H9 (cell line): ENCODE data around the gene RALGAPA2. TPM values are rescaled to one million over a fixed set of nuclear protein-coding genes. Genes with fewer than 3 reads are reported as not detected.

Source experiments
- DNase-seq: peaks from one replicate; pipeline ENCODE4 v3.0.0-alpha.2; 2017
- H2AFZ ChIP-seq: one replicate; pipeline ENCODE4 v1.6.1; 2013; ENCODE audit warnings: mild to moderate bottlenecking, low read length, control low read depth, moderate library complexity
- H2AK5ac ChIP-seq: 2 replicates; pipeline ENCODE4 v1.6.1; 2013; ENCODE audit warnings: low read length, control low read depth, mixed read lengths; ENCODE audit not compliant: insufficient read length
- H2BK120ac ChIP-seq: one replicate; pipeline ENCODE4 v1.6.1; 2013; ENCODE audit warnings: low read depth, mild to moderate bottlenecking, low read length, control low read depth, inconsistent platforms; ENCODE audit not compliant: poor library complexity, severe bottlenecking
- H2BK12ac ChIP-seq: 2 replicates; pipeline ENCODE4 v1.6.1; 2013; ENCODE audit warnings: low read length, control low read depth, mixed read lengths, low read depth; ENCODE audit not compliant: insufficient read length
- H2BK15ac ChIP-seq: 2 replicates; pipeline ENCODE4 v1.6.1; 2013; ENCODE audit warnings: low read depth, low read length, control low read depth
- H2BK20ac ChIP-seq: one replicate; pipeline ENCODE4 v1.6.1; 2013; ENCODE audit warnings: low read depth, mild to moderate bottlenecking, low read length, control low read depth, inconsistent platforms; ENCODE audit not compliant: poor library complexity, severe bottlenecking
- H2BK5ac ChIP-seq: 2 replicates; pipeline ENCODE4 v1.6.1; 2013; ENCODE audit warnings: low read length, control low read depth, mixed read lengths; ENCODE audit not compliant: insufficient read length
- H3K14ac ChIP-seq: 2 replicates; pipeline ENCODE4 v1.6.1; 2013; ENCODE audit warnings: low read length, control low read depth; ENCODE audit not compliant: insufficient read depth
- H3K18ac ChIP-seq: 2 replicates; pipeline ENCODE4 v1.6.1; 2013; ENCODE audit warnings: low read depth, mild to moderate bottlenecking, mixed read lengths, low read length, control low read depth; ENCODE audit not compliant: insufficient read length
- H3K23ac ChIP-seq: 2 replicates; pipeline ENCODE4 v1.6.1; 2013; ENCODE audit warnings: low read length, control low read depth, mixed read lengths, low read depth; ENCODE audit not compliant: insufficient read length
- H3K23me2 ChIP-seq: 2 replicates; pipeline ENCODE4 v1.6.1; 2013; ENCODE audit warnings: low read depth, mild to moderate bottlenecking, mixed read lengths, low read length, control low read depth; ENCODE audit not compliant: insufficient read length, poor library complexity, severe bottlenecking
- H3K27ac ChIP-seq: 2 replicates; pipeline ENCODE4 v1.5.1; 2013; ENCODE audit warnings: low read length, control low read depth, mixed read lengths, low read depth; ENCODE audit not compliant: insufficient read length
- H3K27me3 ChIP-seq: 2 replicates; pipeline ENCODE4 v1.6.1; 2013; ENCODE audit warnings: low read length, control low read depth, inconsistent platforms; ENCODE audit not compliant: insufficient read depth
- H3K4ac ChIP-seq: 2 replicates; pipeline ENCODE4 v1.6.1; 2013; ENCODE audit warnings: low read depth, mild to moderate bottlenecking, control low read depth, inconsistent platforms, low read length, moderate library complexity
- H3K4me1 ChIP-seq: 2 replicates; pipeline ENCODE4 v1.6.1; 2013; ENCODE audit warnings: low read length, control low read depth, inconsistent platforms; ENCODE audit not compliant: insufficient read depth
- H3K4me2 ChIP-seq: 2 replicates; pipeline ENCODE4 v1.6.1; 2013; ENCODE audit warnings: low read length, control low read depth, mixed read lengths; ENCODE audit not compliant: insufficient read length, insufficient read depth
- H3K56ac ChIP-seq: 2 replicates; pipeline ENCODE4 v1.6.1; 2013; ENCODE audit warnings: low read depth, mild to moderate bottlenecking, mixed read lengths, low read length, control low read depth; ENCODE audit not compliant: insufficient read length
- H3K79me1 ChIP-seq: 2 replicates; pipeline ENCODE4 v1.6.1; 2013; ENCODE audit warnings: low read depth, mild to moderate bottlenecking, moderate library complexity, low read length, control low read depth, inconsistent platforms; ENCODE audit not compliant: insufficient read depth, poor library complexity, severe bottlenecking
- H3K79me2 ChIP-seq: 2 replicates; pipeline ENCODE4 v1.6.1; 2013; ENCODE audit warnings: low read length, control low read depth, inconsistent platforms; ENCODE audit not compliant: insufficient read depth
- H3K9ac ChIP-seq: 2 replicates; pipeline ENCODE4 v1.6.1; 2013; ENCODE audit warnings: low read length, control low read depth, mixed read lengths; ENCODE audit not compliant: insufficient read length; ENCODE audit errors: extremely low read depth
- H3K9me3 ChIP-seq: one replicate; pipeline ENCODE4 v1.6.1; 2013; ENCODE audit warnings: low read depth, low read length, inconsistent platforms; ENCODE audit not compliant: control insufficient read depth
- H3T11ph ChIP-seq: one replicate; pipeline ENCODE4 v1.6.1; 2013; ENCODE audit warnings: mild to moderate bottlenecking, low read length, control low read depth, inconsistent platforms
- H4K20me1 ChIP-seq: one replicate; pipeline ENCODE4 v1.6.1; 2013; ENCODE audit not compliant: control insufficient read depth, insufficient read length, insufficient read depth
- H4K5ac ChIP-seq: 2 replicates; pipeline ENCODE4 v1.6.1; 2013; ENCODE audit warnings: low read depth, mild to moderate bottlenecking, mixed read lengths, low read length, control low read depth; ENCODE audit not compliant: insufficient read length
- H4K8ac ChIP-seq: replicated peaks from 2 replicates; pipeline ENCODE4 v1.6.1; 2013; ENCODE audit warnings: low read length, control low read depth, mixed read lengths, low read depth; ENCODE audit not compliant: insufficient read length
- H4K91ac ChIP-seq: 2 replicates; pipeline ENCODE4 v1.6.1; 2013; ENCODE audit warnings: low read depth, mild to moderate bottlenecking, moderate library complexity, mixed read lengths, low read length, control low read depth; ENCODE audit not compliant: insufficient read length
- H3K27ac Mint-ChIP-seq, 3 experiments: 2 replicates in 2 of 3; 3 replicates in 1 of 3; pipeline ENCODE4 v1.8.0; 2020 to 2021; ENCODE audit warnings: mixed read lengths in 3 of 3, mild to moderate bottlenecking in 1 of 3, moderate library complexity in 1 of 3
- H3K27me3 Mint-ChIP-seq: 2 replicates; pipeline ENCODE4 v1.8.0; 2021; ENCODE audit warnings: low read depth, mild to moderate bottlenecking, moderate library complexity, mixed read lengths
- H3K36me3 Mint-ChIP-seq, 3 experiments: 2 replicates in 2 of 3; 3 replicates in 1 of 3; pipeline ENCODE4 v1.8.0; 2020 to 2021; ENCODE audit warnings: low read depth in 3 of 3, mixed read lengths in 3 of 3; ENCODE audit not compliant: insufficient read depth in 1 of 3
- H3K4me1 Mint-ChIP-seq, 2 experiments: 2 replicates each; pipeline ENCODE4 v1.8.0; 2020; ENCODE audit warnings: mixed read lengths in 2 of 2
- H3K4me3 Mint-ChIP-seq, 2 experiments: 2 replicates in 1 of 2; 3 replicates in 1 of 2; pipeline ENCODE4 v1.8.0; 2020 to 2021; ENCODE audit warnings: mild to moderate bottlenecking in 2 of 2, mixed read lengths in 2 of 2, moderate library complexity in 1 of 2
- H3K9me3 Mint-ChIP-seq, 2 experiments: 2 replicates in 1 of 2; 3 replicates in 1 of 2; pipeline ENCODE4 v1.8.0; 2020; ENCODE audit warnings: mild to moderate bottlenecking in 2 of 2, mixed read lengths in 2 of 2, moderate library complexity in 1 of 2
- WGBS: extraction: QIAGEN DNeasy Blood & Tissue Kit; methylation state at CpG from one replicate; pipeline ENCODE4 v1.1.7; 2013; ENCODE audit warnings: missing lambda C conversion rate, low lambda C conversion rate, mixed read lengths; ENCODE audit not compliant: insufficient read length; ENCODE audit errors: extremely low coverage; 5-methylcytosine and 5-hydroxymethylcytosine counted together
- total RNA-seq: library from RNA; stranded (reverse); gene quantifications from 2 replicates; pipeline ENCODE4 v1.2.1, GENCODE V29; 2021
- TF ChIP-seq, protein P1 (sequence below): fragments of 200-600 bp; sonication (generic); conservative IDR thresholded peaks from 3 replicates; pipeline ENCODE4 v1.8.0; 2021; ENCODE audit warnings: antibody characterized with exemption, mild to moderate bottlenecking

RALGAPA2 gene
- total RNA-seq, 1 experiment from 2014 or later, result 16.6 TPM

- H2BK120ac ChIP-seq, result no peak overlapping the region
- H4K8ac ChIP-seq, result no peak overlapping the region
- H3K36me3 Mint-ChIP-seq, result no peaks in the 10 kb centered on the region
- no peak overlapping the region for H2AFZ ChIP-seq
- H3K18ac ChIP-seq, result no peak overlapping the region
- H2BK15ac ChIP-seq, result no peak overlapping the region
- no CpG with 5 or more reads among the region's 3 CpGs for WGBS
- no peak overlapping the region for H3K4me2 ChIP-seq
- H3K9me3 Mint-ChIP-seq, result no peaks in the 10 kb centered on the region
- no peak overlapping the region for H4K5ac ChIP-seq
- H3K23me2 ChIP-seq, result no peaks in the 10 kb centered on the region
- H4K20me1 ChIP-seq, result no peaks in the 10 kb centered on the region
- H3K27ac Mint-ChIP-seq, result no peak overlapping the region
- no peaks in the 10 kb centered on the region for H3K27me3 ChIP-seq
- DNase-seq, result no peak
- H3K4ac ChIP-seq, result no peak overlapping the region
- H3K79me2 ChIP-seq, result no peaks in the 10 kb centered on the region
- no peak overlapping the region for H3K9ac ChIP-seq
- no peak overlapping the region for H3K56ac ChIP-seq
- no peaks in the 10 kb centered on the region for H3K79me1 ChIP-seq
- H4K91ac ChIP-seq, result no peak overlapping the region
- H3T11ph ChIP-seq, result no peak overlapping the region
- no peak overlapping the region for H2BK5ac ChIP-seq
- TF ChIP-seq, protein P1, sequence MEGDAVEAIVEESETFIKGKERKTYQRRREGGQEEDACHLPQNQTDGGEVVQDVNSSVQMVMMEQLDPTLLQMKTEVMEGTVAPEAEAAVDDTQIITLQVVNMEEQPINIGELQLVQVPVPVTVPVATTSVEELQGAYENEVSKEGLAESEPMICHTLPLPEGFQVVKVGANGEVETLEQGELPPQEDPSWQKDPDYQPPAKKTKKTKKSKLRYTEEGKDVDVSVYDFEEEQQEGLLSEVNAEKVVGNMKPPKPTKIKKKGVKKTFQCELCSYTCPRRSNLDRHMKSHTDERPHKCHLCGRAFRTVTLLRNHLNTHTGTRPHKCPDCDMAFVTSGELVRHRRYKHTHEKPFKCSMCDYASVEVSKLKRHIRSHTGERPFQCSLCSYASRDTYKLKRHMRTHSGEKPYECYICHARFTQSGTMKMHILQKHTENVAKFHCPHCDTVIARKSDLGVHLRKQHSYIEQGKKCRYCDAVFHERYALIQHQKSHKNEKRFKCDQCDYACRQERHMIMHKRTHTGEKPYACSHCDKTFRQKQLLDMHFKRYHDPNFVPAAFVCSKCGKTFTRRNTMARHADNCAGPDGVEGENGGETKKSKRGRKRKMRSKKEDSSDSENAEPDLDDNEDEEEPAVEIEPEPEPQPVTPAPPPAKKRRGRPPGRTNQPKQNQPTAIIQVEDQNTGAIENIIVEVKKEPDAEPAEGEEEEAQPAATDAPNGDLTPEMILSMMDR, result no peak
- no peak overlapping the region for H3K14ac ChIP-seq
- H2BK20ac ChIP-seq, result no peak overlapping the region
- H3K9me3 ChIP-seq, result no peaks in the 10 kb centered on the region
- H3K4me1 ChIP-seq, result no peaks in the 10 kb centered on the region
- H2AK5ac ChIP-seq, result no peak overlapping the region
- no peak overlapping the region for H3K4me3 Mint-ChIP-seq
- H3K4me1 Mint-ChIP-seq, result peaks cover 3 to 4% of the 10 kb centered on the region in 2 experiments
- no peak overlapping the region for H2BK12ac ChIP-seq
- no peaks in the 10 kb centered on the region for H3K27me3 Mint-ChIP-seq
- no peak overlapping the region for H3K27ac ChIP-seq
- H3K23ac ChIP-seq, result no peak overlapping the region
Observed at GRCh38 chr20:20428067-20428466, 284.4 kb downstream of the RALGAPA2 start.
